PC-9 (cell line): Measurements from ENCODE around the gene LOXL1. TPM values are rescaled to one million over a fixed set of nuclear protein-coding genes. Genes with fewer than 3 reads are reported as not detected.

Experiments
- BruUV-seq: library from RNA; stranded (reverse); fragments of 400-500 nt; replicated peaks from 2 replicates; lab custom pipeline; 2021; lab: Mats Ljungman, UMichigan
- CTCF ChIA-PET: fragments of 300-600 bp; sonication (Branson Sonifier 250); formaldehyde crosslinking; loops from one replicate; lab custom pipeline; 2022; ENCODE audit warnings: antibody characterized with exemption; lab: Charles Lee
- POLR2A ChIA-PET: fragments of 300-600 bp; sonication (Branson Sonifier 250); formaldehyde crosslinking; loops from one replicate; lab custom pipeline; 2022; ENCODE audit warnings: antibody characterized with exemption; ENCODE audit not compliant: unreplicated experiment; lab: Charles Lee
- DNase-seq, 2 experiments: peaks; one replicate each; pipeline versions ENCODE4 v3.0.0 to v3.0.0-alpha.2; 2015 to 2022; ENCODE audit warnings: mixed read lengths in 1 of 2
- H2AFZ ChIP-seq: fragments of 200-600 bp; sonication (generic); 2 replicates; pipeline ENCODE4 v1.8.1; 2017; ENCODE audit warnings: antibody characterized with exemption
- H3F3A ChIP-seq: fragments of 200-600 bp; sonication (generic); 2 replicates; pipeline ENCODE4 v1.8.1; 2017; ENCODE audit warnings: antibody characterized with exemption, mild to moderate bottlenecking, low read depth; ENCODE audit not compliant: insufficient read depth
- H3K27ac ChIP-seq: fragments of 200-600 bp; sonication (generic); 2 replicates; pipeline ENCODE4 v1.6.1; 2016; ENCODE audit warnings: mixed run types
- H3K27me3 ChIP-seq: fragments of 200-600 bp; sonication (generic); 2 replicates; pipeline ENCODE4 v1.6.1; 2016; ENCODE audit warnings: low read depth, mixed run types; ENCODE audit not compliant: insufficient read depth
- H3K36me3 ChIP-seq: fragments of 200-600 bp; sonication (generic); 2 replicates; pipeline ENCODE4 v1.6.1; 2016; ENCODE audit warnings: low read depth, mixed run types
- H3K4me1 ChIP-seq: fragments of 200-600 bp; sonication (generic); replicated peaks from 2 replicates; pipeline ENCODE4 v1.6.1; 2016; ENCODE audit warnings: mixed run types; ENCODE audit not compliant: insufficient read depth
- H3K4me2 ChIP-seq: fragments of 200-600 bp; sonication (generic); 2 replicates; pipeline ENCODE4 v1.6.1; 2017; ENCODE audit warnings: mixed run types
- H3K4me3 ChIP-seq: fragments of 200-600 bp; sonication (generic); 2 replicates; pipeline ENCODE4 v1.6.1; 2016; ENCODE audit warnings: mixed run types
- H3K79me2 ChIP-seq: fragments of 200-600 bp; sonication (generic); 2 replicates; pipeline ENCODE4 v1.6.1; 2017; ENCODE audit warnings: low read depth, mixed run types
- H3K9me2 ChIP-seq: fragments of 200-600 bp; sonication (generic); 2 replicates; pipeline ENCODE4 v1.8.1; 2017; ENCODE audit warnings: mild to moderate bottlenecking; ENCODE audit not compliant: insufficient read depth
- H3K9me3 ChIP-seq: fragments of 200-600 bp; sonication (generic); 2 replicates; pipeline ENCODE4 v1.8.1; 2016; ENCODE audit warnings: low read depth; ENCODE audit not compliant: insufficient read depth
- H4K20me1 ChIP-seq: fragments of 200-600 bp; sonication (generic); 2 replicates; pipeline ENCODE4 v1.8.1; 2017; ENCODE audit not compliant: insufficient read depth
- CTCF ChIP-seq: fragments of 200-600 bp; sonication (generic); conservative IDR thresholded peaks from 2 replicates; pipeline ENCODE4 v1.6.1; 2017; ENCODE audit warnings: mixed run types, antibody characterized with exemption, mild to moderate bottlenecking, moderate library complexity
- EZH2 ChIP-seq: fragments of 200-600 bp; sonication (generic); IDR thresholded peaks from 2 replicates; pipeline ENCODE4 v1.8.0; 2017; ENCODE audit warnings: antibody characterized with exemption, low read depth
- intact Hi-C: fragments of 100-400 bp; cut with micrococcal nuclease; formaldehyde crosslinking; loops from one replicate; pipeline ENCODE4 v1.10.0; 2022; ENCODE audit not compliant: unreplicated experiment
- total RNA-seq: library from RNA; stranded (reverse); gene quantifications from 2 replicates; pipeline ENCODE4 v1.2.3, GENCODE V29; 2021

The LOXL1 gene
- total RNA-seq, 1 experiment from 2014 or later, result 50.7 TPM

DNA sequence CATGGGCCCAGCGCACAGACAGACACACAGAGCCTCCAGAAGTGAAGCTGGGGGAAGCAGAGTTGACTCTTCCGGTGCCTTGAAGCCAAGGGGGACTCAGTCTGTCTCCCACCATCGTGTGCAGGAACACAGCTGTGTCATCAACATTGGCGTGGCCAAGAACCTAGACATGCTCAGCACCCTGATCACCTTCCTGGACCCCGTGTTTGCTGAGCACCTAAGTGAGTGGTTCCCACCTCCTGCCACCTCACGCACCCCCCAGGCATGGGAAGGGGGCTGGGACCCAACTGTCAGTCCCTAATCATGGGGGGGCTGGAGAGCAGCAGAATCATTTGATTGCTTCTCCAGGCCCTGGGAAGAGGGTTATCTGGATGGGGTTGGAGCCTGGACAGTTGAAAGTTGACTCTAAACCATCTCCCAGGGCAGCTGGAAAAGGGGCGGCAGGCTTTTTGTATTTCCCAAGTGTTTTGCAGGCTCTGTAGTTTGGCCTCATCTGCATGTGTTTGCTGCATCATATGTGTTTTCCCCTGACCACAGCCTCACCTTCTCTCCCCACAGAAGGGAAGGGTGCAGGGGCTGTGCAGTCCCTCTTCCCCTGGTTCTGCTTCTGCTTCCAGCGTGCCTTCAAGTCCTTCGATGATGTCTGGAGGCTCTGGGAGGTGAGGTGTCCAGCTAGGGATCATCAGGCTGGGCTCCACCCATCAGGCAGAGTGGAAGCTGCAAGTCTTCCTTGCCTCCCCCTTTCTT, 40.1 kb upstream of the LOXL1 start:
- Histone ChIP-seq H3K4me1 (no peaks in the 10 kb centered on the region), H2AFZ (no peak overlapping the region), H3K79me2 (no peaks in the 10 kb centered on the region), H3F3A (no peaks in the 10 kb centered on the region), H3K27ac (no peak overlapping the region), H4K20me1 (no peaks in the 10 kb centered on the region), H3K27me3 (peaks cover 70% of the 10 kb centered on the region), H3K4me3 (no peak overlapping the region), H3K9me3 (no peaks in the 10 kb centered on the region), H3K9me2 (no peaks in the 10 kb centered on the region), H3K36me3 (no peaks in the 10 kb centered on the region), H3K4me2 (no peak overlapping the region)
- TF ChIP-seq EZH2, result no peak
- TF ChIP-seq CTCF, result no peak
- POLR2A ChIA-PET, result no interaction called here
- no TSS peak for BruUV-seq
- no peak for DNase-seq
- intact Hi-C loops, result no loop called here
- CTCF ChIA-PET, result no interaction called here

DNA sequence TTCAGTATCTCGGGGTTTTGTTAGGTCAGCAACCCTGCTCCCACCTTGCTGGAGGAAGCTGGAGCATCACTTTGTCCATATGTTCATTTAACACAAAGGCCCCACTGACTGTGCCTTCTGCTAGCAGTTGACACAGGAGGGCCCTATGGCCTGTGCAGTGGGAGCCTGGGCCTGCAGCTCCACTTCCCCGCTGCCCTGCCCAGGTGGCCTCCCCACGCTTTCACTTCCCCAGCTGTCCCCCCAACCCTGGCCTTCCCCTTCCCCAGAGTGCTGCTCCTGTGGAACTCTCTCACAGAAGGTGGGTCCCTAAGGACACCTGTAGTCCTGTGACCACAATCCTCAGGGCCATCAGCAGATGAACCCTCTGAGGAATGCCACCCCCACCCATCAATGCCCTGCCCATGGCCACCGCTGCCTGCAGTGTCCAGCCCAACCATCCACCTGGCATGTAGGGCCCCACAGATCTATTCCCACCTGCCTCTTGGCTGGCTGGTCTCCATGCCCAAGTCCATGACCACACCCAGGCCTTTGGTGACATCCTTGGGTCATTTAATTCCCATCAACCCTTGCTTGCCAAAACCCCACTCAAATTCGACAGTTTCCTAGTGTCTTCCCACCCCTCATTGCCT, 39.4 kb upstream of the LOXL1 start:
- no peak for DNase-seq
- no peaks in the 10 kb centered on the region for H3K79me2 ChIP-seq
- H3K4me2 ChIP-seq, result no peak overlapping the region
- H3K9me2 ChIP-seq, result no peaks in the 10 kb centered on the region
- no peak for TF ChIP-seq EZH2
- no peak for TF ChIP-seq CTCF
- BruUV-seq, result no TSS peak
- CTCF ChIA-PET, result no interaction called here
- H3K27ac ChIP-seq, result no peak overlapping the region
- peaks cover 75% of the 10 kb centered on the region for H3K27me3 ChIP-seq
- H3K36me3 ChIP-seq, result no peaks in the 10 kb centered on the region
- no peaks in the 10 kb centered on the region for H4K20me1 ChIP-seq
- H3K9me3 ChIP-seq, result no peaks in the 10 kb centered on the region
- no peaks in the 10 kb centered on the region for H3K4me1 ChIP-seq
- no peak overlapping the region for H2AFZ ChIP-seq
- intact Hi-C loops, result no loop called here
- POLR2A ChIA-PET, result no interaction called here
- H3K4me3 ChIP-seq, result no peak overlapping the region
- no peaks in the 10 kb centered on the region for H3F3A ChIP-seq

DNA sequence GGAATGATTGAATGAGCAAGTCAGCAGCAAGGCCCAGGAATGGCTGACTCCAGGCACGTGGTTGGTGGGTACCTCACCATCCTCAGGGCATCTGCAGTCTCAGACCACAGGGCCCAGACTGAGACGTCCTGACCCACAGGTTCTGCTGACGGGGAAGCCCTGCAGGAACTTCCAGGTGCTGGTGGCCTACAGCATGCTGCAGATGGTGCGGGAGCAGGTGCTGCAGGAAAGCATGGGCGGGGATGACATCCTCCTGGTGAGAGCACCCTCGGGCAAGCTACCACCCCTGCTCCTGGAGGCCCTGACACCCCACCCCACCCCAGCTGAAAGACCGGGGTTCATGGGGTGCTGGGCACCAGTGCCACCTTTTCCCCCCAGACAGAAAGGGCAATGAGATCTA, 38.8 kb upstream of the LOXL1 start:
- TF ChIP-seq CTCF (no peak), EZH2 (no peak)
- Histone ChIP-seq H3K4me1 (no peaks in the 10 kb centered on the region), H2AFZ (no peak overlapping the region), H3K4me3 (no peak overlapping the region), H3K4me2 (no peak overlapping the region), H3K36me3 (no peaks in the 10 kb centered on the region), H3K9me2 (no peaks in the 10 kb centered on the region), H3K27me3 (peaks cover 72% of the 10 kb centered on the region), H3K9me3 (no peaks in the 10 kb centered on the region), H3K79me2 (no peaks in the 10 kb centered on the region), H3F3A (no peaks in the 10 kb centered on the region), H4K20me1 (no peaks in the 10 kb centered on the region), H3K27ac (no peak overlapping the region)
- DNase-seq, result no peak
- ChIA-PET CTCF (no interaction called here), POLR2A (interaction anchor here (0.6 kb wide), 1 partner anchor 24 kb away, joined by 3 read pairs; no protein-coding TSS in a partner anchor)
- intact Hi-C loops, result no loop called here
- no TSS peak for BruUV-seq
